GM19468 (cell line): ENCODE data around the gene CNGB1.
"Not testable (repeated sequence)": the region's sequence is repeated elsewhere in the genome, so short reads cannot be mapped to it uniquely, and the experiment has no call there.

Experiments
- ATAC-seq: cut with Tn5 transposase; IDR thresholded peaks from one replicate; pipeline ENCODE4 v1.9.1; 2021; ENCODE audit warnings: mild to moderate bottlenecking, moderate library complexity, moderate number of reproducible peaks; ENCODE audit not compliant: unreplicated experiment; ENCODE audit errors: extremely low read depth

CNGB1 gene

GRCh38 chr16:57872764-57873163, 98.2 kb downstream of the CNGB1 start:
- ATAC-seq: not testable (repeated sequence)

GRCh38 chr16:57871456-57871855, 99.5 kb downstream of the CNGB1 start:
- no peak for ATAC-seq

- no peak for ATAC-seq
These were observed 100.0 kb downstream of the CNGB1 start for GRCh38 chr16:57870753-57871454.

- ATAC-seq: no peak
These were observed 101.9 kb downstream of the CNGB1 start for GRCh38 chr16:57868913-57869520.

GRCh38 chr16:57867000-57867561, 103.8 kb downstream of the CNGB1 start:
- no peak for ATAC-seq

GRCh38 chr16:57866529-57866918, 104.4 kb downstream of the CNGB1 start:
- ATAC-seq: no peak

- no peak for ATAC-seq
These were observed 105.0 kb downstream of the CNGB1 start for GRCh38 chr16:57865746-57866528.

- no peak for ATAC-seq
These were observed 107.3 kb downstream of the CNGB1 start for GRCh38 chr16:57863434-57864160.

GRCh38 chr16:57862698-57863433, 108.1 kb downstream of the CNGB1 start:
- ATAC-seq: no peak

GRCh38 chr16:57859331-57859730, 111.6 kb downstream of the CNGB1 start:
- ATAC-seq: no peak

GRCh38 chr16:57858635-57859034, 112.3 kb downstream of the CNGB1 start:
- no peak for ATAC-seq

- ATAC-seq: not testable (repeated sequence)
These were observed 112.9 kb downstream of the CNGB1 start for GRCh38 chr16:57857991-57858390.

GRCh38 chr16:57855188-57855587, 115.7 kb downstream of the CNGB1 start:
- no peak for ATAC-seq

- ATAC-seq: no peak
These were observed 118.7 kb downstream of the CNGB1 start for GRCh38 chr16:57852189-57852588.

GRCh38 chr16:57848181-57848580, 122.7 kb downstream of the CNGB1 start:
- no peak for ATAC-seq

GRCh38 chr16:57846931-57847330, 124.0 kb downstream of the CNGB1 start:
- not testable (repeated sequence) for ATAC-seq

GRCh38 chr16:57846078-57846697, 124.7 kb downstream of the CNGB1 start:
- ATAC-seq: no peak

GRCh38 chr16:57845115-57845514, 125.8 kb downstream of the CNGB1 start:
- no peak for ATAC-seq

GRCh38 chr16:57844416-57845030, 126.4 kb downstream of the CNGB1 start:
- ATAC-seq: no peak
